Lower lobe of right lung (tissue), 2 donors: ENCODE results near the gene PFKFB2. TPM values are rescaled to one million over a fixed set of nuclear protein-coding genes. Genes with fewer than 3 reads are reported as not detected.

Experiments
- ATAC-seq, 2 donors: fragments of 200-7000 bp; cut with Tn5 transposase; one replicate each; pipeline ENCODE4 v1.9.1; 2020 to 2022; ENCODE audit warnings: mild to moderate bottlenecking in 2 of 2, moderate library complexity in 2 of 2
- DNase-seq: peaks from one replicate; pipeline ENCODE4 v3.0.0-alpha.2; 2020
- H3K27ac ChIP-seq: fragments of 200-600 bp; one replicate; pipeline ENCODE4 v1.8.0; 2022
- H3K27me3 ChIP-seq: fragments of 200-600 bp; one replicate; pipeline ENCODE4 v1.8.0; 2022; ENCODE audit warnings: low read depth
- H3K36me3 ChIP-seq: fragments of 200-600 bp; one replicate; pipeline ENCODE4 v1.8.0; 2022; ENCODE audit warnings: mild to moderate bottlenecking
- H3K4me1 ChIP-seq: fragments of 200-600 bp; one replicate; pipeline ENCODE4 v1.8.0; 2022
- H3K4me3 ChIP-seq: fragments of 200-600 bp; one replicate; pipeline ENCODE4 v1.8.0; 2022; ENCODE audit warnings: mild to moderate bottlenecking
- H3K9me3 ChIP-seq: fragments of 200-600 bp; one replicate; pipeline ENCODE4 v1.8.0; 2022
- intact Hi-C: fragments of 100-400 bp; cut with DNase I; formaldehyde crosslinking; loops from one replicate; pipeline ENCODE4 v1.11.0; 2022
- total RNA-seq: library from RNA; stranded (reverse); fragmentation: NEBNext Ultra II Directional; extraction: Animal tissue kit (Norgen Biotek cat#: 25700); gene quantifications from one replicate; pipeline ENCODE4 v1.2.1, GENCODE V29; 2021
- TF ChIP-seq, protein P1 (sequence below): fragments of 200-600 bp; IDR thresholded peaks from one replicate; pipeline ENCODE4 v1.8.0; 2022; ENCODE audit warnings: antibody characterized with exemption, mild to moderate bottlenecking
- donor health status: DM: no; HTN: yes; CAD: no; lungs with severe emphysema.

The PFKFB2 gene
- total RNA-seq, 1 donor from 2014 or later, result 41.5 TPM

GRCh38 chr1:207058252-207058651 lies 5.2 kb downstream of the PFKFB2 start:
- no peak for ATAC-seq
- peaks cover 27% of the 10 kb centered on the region for H3K36me3 ChIP-seq
- no peak overlapping the region for H3K27ac ChIP-seq
- no peaks in the 10 kb centered on the region for H3K27me3 ChIP-seq
- intact Hi-C loops, result no loop called here
- peaks cover 25% of the 10 kb centered on the region for H3K4me1 ChIP-seq
- no peak overlapping the region for H3K4me3 ChIP-seq
- DNase-seq, result no peak
- TF ChIP-seq, protein P1, sequence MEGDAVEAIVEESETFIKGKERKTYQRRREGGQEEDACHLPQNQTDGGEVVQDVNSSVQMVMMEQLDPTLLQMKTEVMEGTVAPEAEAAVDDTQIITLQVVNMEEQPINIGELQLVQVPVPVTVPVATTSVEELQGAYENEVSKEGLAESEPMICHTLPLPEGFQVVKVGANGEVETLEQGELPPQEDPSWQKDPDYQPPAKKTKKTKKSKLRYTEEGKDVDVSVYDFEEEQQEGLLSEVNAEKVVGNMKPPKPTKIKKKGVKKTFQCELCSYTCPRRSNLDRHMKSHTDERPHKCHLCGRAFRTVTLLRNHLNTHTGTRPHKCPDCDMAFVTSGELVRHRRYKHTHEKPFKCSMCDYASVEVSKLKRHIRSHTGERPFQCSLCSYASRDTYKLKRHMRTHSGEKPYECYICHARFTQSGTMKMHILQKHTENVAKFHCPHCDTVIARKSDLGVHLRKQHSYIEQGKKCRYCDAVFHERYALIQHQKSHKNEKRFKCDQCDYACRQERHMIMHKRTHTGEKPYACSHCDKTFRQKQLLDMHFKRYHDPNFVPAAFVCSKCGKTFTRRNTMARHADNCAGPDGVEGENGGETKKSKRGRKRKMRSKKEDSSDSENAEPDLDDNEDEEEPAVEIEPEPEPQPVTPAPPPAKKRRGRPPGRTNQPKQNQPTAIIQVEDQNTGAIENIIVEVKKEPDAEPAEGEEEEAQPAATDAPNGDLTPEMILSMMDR, result no peak
- no peaks in the 10 kb centered on the region for H3K9me3 ChIP-seq

DNA sequence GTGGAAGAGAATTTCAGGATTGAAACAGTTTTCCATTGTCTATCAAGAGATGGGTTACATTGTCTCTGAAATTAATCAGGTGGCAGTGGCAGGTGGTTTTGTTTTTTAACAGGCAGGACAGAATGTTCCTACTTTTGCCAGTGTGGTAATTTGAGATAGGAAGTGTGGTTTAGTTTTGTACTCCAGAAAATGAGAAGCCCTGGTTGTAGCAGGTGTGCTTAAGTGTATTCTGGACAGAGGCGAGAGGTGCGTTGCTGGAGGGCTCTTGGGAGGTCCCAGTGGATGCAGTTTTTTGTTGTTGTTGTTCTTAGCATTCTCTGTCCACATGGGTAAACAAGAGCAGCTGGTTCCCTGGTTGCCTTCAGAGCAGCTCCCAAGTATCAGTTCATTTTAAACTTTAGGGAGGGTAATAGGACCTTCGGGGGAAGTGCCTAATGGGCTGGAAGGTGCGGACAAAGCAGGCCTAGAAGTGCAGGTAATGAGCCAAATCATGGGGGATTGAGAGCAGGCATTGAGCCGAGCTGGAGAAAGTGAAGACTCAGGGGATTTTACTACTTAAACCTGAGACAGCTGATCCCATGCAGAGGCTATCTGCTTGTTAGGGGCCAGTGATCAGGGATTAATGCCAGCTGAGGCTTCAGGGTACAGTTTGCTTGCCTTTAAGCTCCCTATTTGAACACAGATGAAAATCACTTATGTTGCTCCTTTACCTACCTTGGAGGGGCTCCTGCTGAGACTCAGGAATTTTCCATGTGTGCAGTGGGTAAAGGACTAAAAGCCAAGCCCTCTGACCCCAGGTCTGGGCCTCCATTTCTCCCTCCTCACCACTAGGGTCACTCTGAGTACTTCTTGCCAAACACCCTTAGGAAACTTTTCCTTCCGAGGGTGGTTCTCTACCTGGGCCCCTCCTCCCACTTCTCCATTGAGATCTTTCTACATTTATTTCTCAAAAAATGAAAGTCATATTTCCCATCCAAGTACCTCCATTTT lies 6.1 kb downstream of the PFKFB2 start:
- H3K9me3 ChIP-seq, result no peaks in the 10 kb centered on the region
- no peaks in the 10 kb centered on the region for H3K27me3 ChIP-seq
- H3K27ac ChIP-seq, result no peak overlapping the region
- H3K36me3 ChIP-seq, result peaks cover 30% of the 10 kb centered on the region
- peaks cover 18% of the 10 kb centered on the region for H3K4me1 ChIP-seq
- TF ChIP-seq, protein P1, result no peak
- H3K4me3 ChIP-seq, result no peak overlapping the region
- ATAC-seq, result peak; percentile 9 to 47
- DNase-seq, result no peak
- intact Hi-C loops, result no loop called here

DNA sequence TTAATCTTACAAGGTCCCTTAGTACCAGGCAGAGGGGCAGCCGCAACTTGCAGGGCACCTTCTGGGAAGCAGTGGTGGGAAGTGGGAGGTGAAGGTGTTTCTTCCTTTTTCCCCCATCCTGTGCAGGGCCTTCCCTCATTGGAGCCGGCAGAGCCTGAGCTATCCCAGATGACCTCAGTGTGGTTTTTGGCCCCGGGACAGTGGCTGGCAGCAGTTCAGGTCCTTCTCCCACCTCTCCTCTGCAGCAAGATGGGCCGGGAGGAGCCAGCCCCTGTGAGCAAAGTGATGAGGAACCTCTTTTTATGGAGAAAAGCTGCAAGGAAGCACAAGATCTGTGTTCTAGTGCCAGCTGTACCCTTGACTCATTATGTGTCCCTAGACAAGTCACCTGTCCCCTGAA lies 6.8 kb downstream of the PFKFB2 start:
- Histone ChIP-seq H3K27ac (no peak overlapping the region), H3K27me3 (no peaks in the 10 kb centered on the region), H3K4me1 (peaks cover 11% of the 10 kb centered on the region), H3K36me3 (peaks cover 32% of the 10 kb centered on the region), H3K9me3 (no peaks in the 10 kb centered on the region), H3K4me3 (no peak overlapping the region)
- ATAC-seq (no peak), DNase-seq (no peak)
- intact Hi-C loops, result no loop called here
- TF ChIP-seq, protein P1, result no peak

GRCh38 chr1:207060596-207060995 lies 7.5 kb downstream of the PFKFB2 start:
- Histone ChIP-seq H3K4me3 (no peak overlapping the region), H3K36me3 (peaks cover 39% of the 10 kb centered on the region), H3K27me3 (no peaks in the 10 kb centered on the region), H3K9me3 (no peaks in the 10 kb centered on the region), H3K4me1 (peaks cover 9% of the 10 kb centered on the region), H3K27ac (no peak overlapping the region)
- intact Hi-C loops, result no loop called here
- TF ChIP-seq, protein P1, result no peak
- ATAC-seq, result no peak
- no peak for DNase-seq

GRCh38 chr1:207062058-207062457 lies 9.0 kb downstream of the PFKFB2 start:
- H3K9me3 ChIP-seq, result no peaks in the 10 kb centered on the region
- ATAC-seq (no peak), DNase-seq (no peak)
- H3K36me3 ChIP-seq, result peaks cover 52% of the 10 kb centered on the region
- no peaks in the 10 kb centered on the region for H3K27me3 ChIP-seq
- intact Hi-C loops, result no loop called here
- H3K4me1 ChIP-seq, result peaks cover 9% of the 10 kb centered on the region
- H3K4me3 ChIP-seq, result no peak overlapping the region
- TF ChIP-seq, protein P1, result no peak
- no peak overlapping the region for H3K27ac ChIP-seq
